Islet of Langerhans (tissue), 1 donor: Measurements from ENCODE around the gene CHST8.
"Not testable (repeated sequence)": the region's sequence is repeated elsewhere in the genome, so short reads cannot be mapped to it uniquely, and the experiment has no call there.

ENCODE experiments used
- FAIRE-seq: peaks from one replicate; lab custom pipeline; 2011; peaks lifted over from hg19 to GRCh38; lab: Jason Lieb, UNC

The CHST8 gene

GRCh38 chr19:33621811-33622504 is at the start of gene CHST8:
TSS of gene CHST8 (plus strand) at chr19:33621953. CDS start at chr19:33689262, 67,309 bp downstream.
- no peak for FAIRE-seq

GRCh38 chr19:33572929-33573328 is 48.8 kb upstream of the CHST8 start:
- no peak for FAIRE-seq

GRCh38 chr19:33574824-33575223 is 46.9 kb upstream of the CHST8 start:
- FAIRE-seq = no peak

- no peak for FAIRE-seq
These were observed 43.1 kb upstream of the CHST8 start for GRCh38 chr19:33578697-33579096.

- no peak for FAIRE-seq
These were observed 41.6 kb upstream of the CHST8 start for GRCh38 chr19:33580026-33580644.

- no peak for FAIRE-seq
These were observed 41.1 kb upstream of the CHST8 start for GRCh38 chr19:33580645-33581037.

GRCh38 chr19:33582914-33583313 is 38.8 kb upstream of the CHST8 start:
- no peak for FAIRE-seq

- no peak for FAIRE-seq
These were observed 34.6 kb upstream of the CHST8 start for GRCh38 chr19:33587150-33587549.

GRCh38 chr19:33590224-33590623 is 31.5 kb upstream of the CHST8 start:
- no peak for FAIRE-seq

- FAIRE-seq = no peak
These were observed 26.0 kb upstream of the CHST8 start for GRCh38 chr19:33595783-33596182.

- FAIRE-seq = no peak
These were observed 20.2 kb upstream of the CHST8 start for GRCh38 chr19:33601583-33601982.

GRCh38 chr19:33602576-33603204 is 19.1 kb upstream of the CHST8 start:
- no peak for FAIRE-seq

- no peak for FAIRE-seq
These were observed 18.4 kb upstream of the CHST8 start for GRCh38 chr19:33603377-33603776.

GRCh38 chr19:33604651-33605050 is 17.1 kb upstream of the CHST8 start:
- no peak for FAIRE-seq

GRCh38 chr19:33605803-33606295 is 15.9 kb upstream of the CHST8 start:
- not testable (repeated sequence) for FAIRE-seq

GRCh38 chr19:33606556-33606955 is 15.2 kb upstream of the CHST8 start:
- FAIRE-seq = no peak

GRCh38 chr19:33609353-33609752 is 12.4 kb upstream of the CHST8 start:
- FAIRE-seq = no peak

- FAIRE-seq = no peak
These were observed 11.2 kb upstream of the CHST8 start for GRCh38 chr19:33610588-33610987.

- no peak for FAIRE-seq
These were observed 8.7 kb upstream of the CHST8 start for GRCh38 chr19:33612928-33613619.

GRCh38 chr19:33613620-33614000 is 8.1 kb upstream of the CHST8 start:
- no peak for FAIRE-seq

GRCh38 chr19:33616346-33616745 is 5.4 kb upstream of the CHST8 start:
- FAIRE-seq = no peak

GRCh38 chr19:33616857-33617256 is 4.9 kb upstream of the CHST8 start:
- no peak for FAIRE-seq

GRCh38 chr19:33618363-33618762 is 3.4 kb upstream of the CHST8 start:
- not testable (repeated sequence) for FAIRE-seq
